H9 (cell line): ENCODE measurements around the gene NKAIN2. TPM values are rescaled to one million over a fixed set of nuclear protein-coding genes. Genes with fewer than 3 reads are reported as not detected.

ENCODE experiments used
- DNase-seq: peaks from one replicate; pipeline ENCODE4 v3.0.0-alpha.2; 2017
- H2AFZ ChIP-seq: one replicate; pipeline ENCODE4 v1.6.1; 2013; ENCODE audit warnings: mild to moderate bottlenecking, low read length, control low read depth, moderate library complexity
- H2AK5ac ChIP-seq: 2 replicates; pipeline ENCODE4 v1.6.1; 2013; ENCODE audit warnings: low read length, control low read depth, mixed read lengths; ENCODE audit not compliant: insufficient read length
- H2BK120ac ChIP-seq: one replicate; pipeline ENCODE4 v1.6.1; 2013; ENCODE audit warnings: low read depth, mild to moderate bottlenecking, low read length, control low read depth, inconsistent platforms; ENCODE audit not compliant: poor library complexity, severe bottlenecking
- H2BK12ac ChIP-seq: 2 replicates; pipeline ENCODE4 v1.6.1; 2013; ENCODE audit warnings: low read length, control low read depth, mixed read lengths, low read depth; ENCODE audit not compliant: insufficient read length
- H2BK15ac ChIP-seq: 2 replicates; pipeline ENCODE4 v1.6.1; 2013; ENCODE audit warnings: low read depth, low read length, control low read depth
- H2BK20ac ChIP-seq: one replicate; pipeline ENCODE4 v1.6.1; 2013; ENCODE audit warnings: low read depth, mild to moderate bottlenecking, low read length, control low read depth, inconsistent platforms; ENCODE audit not compliant: poor library complexity, severe bottlenecking
- H2BK5ac ChIP-seq: 2 replicates; pipeline ENCODE4 v1.6.1; 2013; ENCODE audit warnings: low read length, control low read depth, mixed read lengths; ENCODE audit not compliant: insufficient read length
- H3K14ac ChIP-seq: 2 replicates; pipeline ENCODE4 v1.6.1; 2013; ENCODE audit warnings: low read length, control low read depth; ENCODE audit not compliant: insufficient read depth
- H3K18ac ChIP-seq: 2 replicates; pipeline ENCODE4 v1.6.1; 2013; ENCODE audit warnings: low read depth, mild to moderate bottlenecking, mixed read lengths, low read length, control low read depth; ENCODE audit not compliant: insufficient read length
- H3K23ac ChIP-seq: 2 replicates; pipeline ENCODE4 v1.6.1; 2013; ENCODE audit warnings: low read length, control low read depth, mixed read lengths, low read depth; ENCODE audit not compliant: insufficient read length
- H3K23me2 ChIP-seq: 2 replicates; pipeline ENCODE4 v1.6.1; 2013; ENCODE audit warnings: low read depth, mild to moderate bottlenecking, mixed read lengths, low read length, control low read depth; ENCODE audit not compliant: insufficient read length, poor library complexity, severe bottlenecking
- H3K27ac ChIP-seq: 2 replicates; pipeline ENCODE4 v1.5.1; 2013; ENCODE audit warnings: low read length, control low read depth, mixed read lengths, low read depth; ENCODE audit not compliant: insufficient read length
- H3K27me3 ChIP-seq: 2 replicates; pipeline ENCODE4 v1.6.1; 2013; ENCODE audit warnings: low read length, control low read depth, inconsistent platforms; ENCODE audit not compliant: insufficient read depth
- H3K4ac ChIP-seq: 2 replicates; pipeline ENCODE4 v1.6.1; 2013; ENCODE audit warnings: low read depth, mild to moderate bottlenecking, control low read depth, inconsistent platforms, low read length, moderate library complexity
- H3K4me1 ChIP-seq: 2 replicates; pipeline ENCODE4 v1.6.1; 2013; ENCODE audit warnings: low read length, control low read depth, inconsistent platforms; ENCODE audit not compliant: insufficient read depth
- H3K4me2 ChIP-seq: 2 replicates; pipeline ENCODE4 v1.6.1; 2013; ENCODE audit warnings: low read length, control low read depth, mixed read lengths; ENCODE audit not compliant: insufficient read length, insufficient read depth
- H3K56ac ChIP-seq: 2 replicates; pipeline ENCODE4 v1.6.1; 2013; ENCODE audit warnings: low read depth, mild to moderate bottlenecking, mixed read lengths, low read length, control low read depth; ENCODE audit not compliant: insufficient read length
- H3K79me1 ChIP-seq: 2 replicates; pipeline ENCODE4 v1.6.1; 2013; ENCODE audit warnings: low read depth, mild to moderate bottlenecking, moderate library complexity, low read length, control low read depth, inconsistent platforms; ENCODE audit not compliant: insufficient read depth, poor library complexity, severe bottlenecking
- H3K79me2 ChIP-seq: 2 replicates; pipeline ENCODE4 v1.6.1; 2013; ENCODE audit warnings: low read length, control low read depth, inconsistent platforms; ENCODE audit not compliant: insufficient read depth
- H3K9ac ChIP-seq: 2 replicates; pipeline ENCODE4 v1.6.1; 2013; ENCODE audit warnings: low read length, control low read depth, mixed read lengths; ENCODE audit not compliant: insufficient read length; ENCODE audit errors: extremely low read depth
- H3K9me3 ChIP-seq: one replicate; pipeline ENCODE4 v1.6.1; 2013; ENCODE audit warnings: low read depth, low read length, inconsistent platforms; ENCODE audit not compliant: control insufficient read depth
- H3T11ph ChIP-seq: one replicate; pipeline ENCODE4 v1.6.1; 2013; ENCODE audit warnings: mild to moderate bottlenecking, low read length, control low read depth, inconsistent platforms
- H4K20me1 ChIP-seq: one replicate; pipeline ENCODE4 v1.6.1; 2013; ENCODE audit not compliant: control insufficient read depth, insufficient read length, insufficient read depth
- H4K5ac ChIP-seq: 2 replicates; pipeline ENCODE4 v1.6.1; 2013; ENCODE audit warnings: low read depth, mild to moderate bottlenecking, mixed read lengths, low read length, control low read depth; ENCODE audit not compliant: insufficient read length
- H4K8ac ChIP-seq: replicated peaks from 2 replicates; pipeline ENCODE4 v1.6.1; 2013; ENCODE audit warnings: low read length, control low read depth, mixed read lengths, low read depth; ENCODE audit not compliant: insufficient read length
- H4K91ac ChIP-seq: 2 replicates; pipeline ENCODE4 v1.6.1; 2013; ENCODE audit warnings: low read depth, mild to moderate bottlenecking, moderate library complexity, mixed read lengths, low read length, control low read depth; ENCODE audit not compliant: insufficient read length
- H3K27ac Mint-ChIP-seq, 3 experiments: 2 replicates in 2 of 3; 3 replicates in 1 of 3; pipeline ENCODE4 v1.8.0; 2020 to 2021; ENCODE audit warnings: mixed read lengths in 3 of 3, mild to moderate bottlenecking in 1 of 3, moderate library complexity in 1 of 3
- H3K27me3 Mint-ChIP-seq: 2 replicates; pipeline ENCODE4 v1.8.0; 2021; ENCODE audit warnings: low read depth, mild to moderate bottlenecking, moderate library complexity, mixed read lengths
- H3K36me3 Mint-ChIP-seq, 3 experiments: 2 replicates in 2 of 3; 3 replicates in 1 of 3; pipeline ENCODE4 v1.8.0; 2020 to 2021; ENCODE audit warnings: low read depth in 3 of 3, mixed read lengths in 3 of 3; ENCODE audit not compliant: insufficient read depth in 1 of 3
- H3K4me1 Mint-ChIP-seq, 2 experiments: 2 replicates each; pipeline ENCODE4 v1.8.0; 2020; ENCODE audit warnings: mixed read lengths in 2 of 2
- H3K4me3 Mint-ChIP-seq, 2 experiments: 2 replicates in 1 of 2; 3 replicates in 1 of 2; pipeline ENCODE4 v1.8.0; 2020 to 2021; ENCODE audit warnings: mild to moderate bottlenecking in 2 of 2, mixed read lengths in 2 of 2, moderate library complexity in 1 of 2
- H3K9me3 Mint-ChIP-seq, 2 experiments: 2 replicates in 1 of 2; 3 replicates in 1 of 2; pipeline ENCODE4 v1.8.0; 2020; ENCODE audit warnings: mild to moderate bottlenecking in 2 of 2, mixed read lengths in 2 of 2, moderate library complexity in 1 of 2
- CTCF ChIP-seq: fragments of 200-600 bp; sonication (generic); conservative IDR thresholded peaks from 3 replicates; pipeline ENCODE4 v1.8.0; 2021; ENCODE audit warnings: antibody characterized with exemption, mild to moderate bottlenecking
- WGBS: extraction: QIAGEN DNeasy Blood & Tissue Kit; methylation state at CpG from one replicate; pipeline ENCODE4 v1.1.7; 2013; ENCODE audit warnings: missing lambda C conversion rate, low lambda C conversion rate, mixed read lengths; ENCODE audit not compliant: insufficient read length; ENCODE audit errors: extremely low coverage; 5-methylcytosine and 5-hydroxymethylcytosine counted together
- total RNA-seq: library from RNA; stranded (reverse); gene quantifications from 2 replicates; pipeline ENCODE4 v1.2.1, GENCODE V29; 2021

Gene NKAIN2
- total RNA-seq, 1 experiment from 2014 or later = 0.17 TPM

DNA sequence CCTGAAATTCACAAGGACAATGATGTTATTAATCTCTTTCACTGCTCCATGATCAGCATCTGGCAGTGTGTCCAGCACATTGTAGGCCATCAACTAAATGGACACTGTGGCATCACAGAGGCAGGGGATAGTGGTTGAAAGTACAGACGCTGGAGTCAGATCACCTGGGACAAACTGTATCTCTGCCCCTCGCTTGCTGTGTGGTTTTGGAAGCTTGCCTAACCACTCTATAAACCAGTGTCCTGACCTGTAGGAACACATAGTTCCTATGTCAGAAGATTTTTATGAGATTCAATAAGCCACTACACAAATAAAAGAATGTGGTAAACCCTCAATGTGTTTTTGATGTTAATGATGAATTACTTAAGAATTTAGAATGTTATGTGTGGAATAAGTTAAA, 939.3 kb downstream of the NKAIN2 start:
- H3K36me3 Mint-ChIP-seq = no peaks in the 10 kb centered on the region
- H3K23me2 ChIP-seq = no peaks in the 10 kb centered on the region
- no peak overlapping the region for H3K56ac ChIP-seq
- H4K91ac ChIP-seq = no peak overlapping the region
- H3K18ac ChIP-seq = no peak overlapping the region
- H2AK5ac ChIP-seq = no peak overlapping the region
- H2BK5ac ChIP-seq = no peak overlapping the region
- H3K4me2 ChIP-seq = no peak overlapping the region
- H3K4me1 Mint-ChIP-seq = no peaks in the 10 kb centered on the region
- no peak overlapping the region for H3K27ac ChIP-seq
- H3K9ac ChIP-seq = no peak overlapping the region
- no peak overlapping the region for H2BK15ac ChIP-seq
- H3K23ac ChIP-seq = no peak overlapping the region
- no peaks in the 10 kb centered on the region for H3K79me2 ChIP-seq
- no peak overlapping the region for H2BK12ac ChIP-seq
- no peak overlapping the region for H2AFZ ChIP-seq
- no peak overlapping the region for H3K27ac Mint-ChIP-seq
- no CpG with 5 or more reads among the region's 2 CpGs for WGBS
- H3K9me3 Mint-ChIP-seq = no peaks in the 10 kb centered on the region
- no peaks in the 10 kb centered on the region for H3K27me3 Mint-ChIP-seq
- H4K20me1 ChIP-seq = no peaks in the 10 kb centered on the region
- DNase-seq = no peak
- no peaks in the 10 kb centered on the region for H3K4me1 ChIP-seq
- no peak overlapping the region for H4K5ac ChIP-seq
- no peak overlapping the region for H3K4ac ChIP-seq
- no peak overlapping the region for H4K8ac ChIP-seq
- no peak overlapping the region for H3K4me3 Mint-ChIP-seq
- no peak for TF ChIP-seq CTCF
- H3K27me3 ChIP-seq = no peaks in the 10 kb centered on the region
- H2BK20ac ChIP-seq = no peak overlapping the region
- H3T11ph ChIP-seq = no peak overlapping the region
- no peaks in the 10 kb centered on the region for H3K79me1 ChIP-seq
- no peak overlapping the region for H3K14ac ChIP-seq
- no peaks in the 10 kb centered on the region for H3K9me3 ChIP-seq
- no peak overlapping the region for H2BK120ac ChIP-seq
